KOPT-K1 (cell line): Measurements from ENCODE around the gene NEDD4L.

Experiments
- H3K27ac ChIP-seq: fragments of 200-600 bp; sonication (generic); 2 replicates; pipeline ENCODE4 v1.5.1; 2016; ENCODE audit warnings: antibody characterized with exemption, mild to moderate bottlenecking, low read depth, low read length; ENCODE audit not compliant: poor library complexity, severe bottlenecking
- H3K36me3 ChIP-seq: fragments of 200-600 bp; sonication (generic); 2 replicates; pipeline ENCODE4 v1.5.1; 2017; ENCODE audit warnings: antibody characterized with exemption, mild to moderate bottlenecking, low read length, moderate library complexity; ENCODE audit not compliant: insufficient read depth
- H3K9me3 ChIP-seq: fragments of 200-600 bp; sonication (generic); 2 replicates; pipeline ENCODE4 v1.5.1; 2017; ENCODE audit warnings: antibody characterized with exemption, low read length, mild to moderate bottlenecking; ENCODE audit not compliant: insufficient read depth, poor library complexity, severe bottlenecking

The NEDD4L gene

DNA sequence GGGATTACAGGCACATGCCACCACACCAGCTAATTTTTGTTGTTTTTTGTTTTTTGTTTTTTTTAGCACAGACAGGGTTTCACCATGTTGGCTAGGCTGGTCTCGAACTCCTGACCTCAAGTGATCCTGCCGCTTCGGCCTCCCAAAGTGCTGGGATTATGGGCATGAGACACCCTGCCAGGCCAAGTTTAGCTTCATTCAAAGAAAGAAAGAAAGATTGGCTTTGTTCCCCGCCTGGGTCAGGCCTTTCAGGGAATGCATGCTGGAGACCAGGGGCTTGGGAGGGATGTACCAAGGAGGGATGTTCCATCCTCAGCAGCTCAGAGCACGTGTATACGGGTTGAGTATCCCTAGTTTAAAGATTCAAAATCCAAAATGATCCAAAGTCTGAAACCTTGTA, 301.8 kb downstream of the NEDD4L start:
- Histone ChIP-seq H3K27ac (no peak overlapping the region), H3K36me3 (no peaks in the 10 kb centered on the region), H3K9me3 (no peaks in the 10 kb centered on the region)

DNA sequence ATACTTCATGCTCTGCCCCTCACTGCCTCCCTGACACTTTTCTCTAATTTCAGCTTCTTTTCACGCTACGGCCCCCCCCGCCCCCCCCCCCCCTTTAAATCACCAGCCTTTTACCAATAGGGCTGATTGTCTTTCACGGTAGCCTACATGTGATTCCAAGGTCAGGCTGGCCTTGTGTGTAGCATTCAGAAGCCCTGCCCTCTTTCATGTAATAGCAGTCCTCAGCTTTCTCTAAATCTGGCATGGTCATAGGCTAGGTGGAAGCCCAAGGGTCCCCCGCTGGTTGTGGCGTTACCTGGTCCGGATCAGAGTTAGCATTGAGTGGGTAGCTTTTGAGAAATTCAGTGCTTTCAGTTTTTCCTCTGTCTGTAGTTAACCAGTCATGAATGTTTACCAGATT, 303.1 kb downstream of the NEDD4L start:
- Histone ChIP-seq H3K27ac (no peak overlapping the region), H3K36me3 (no peaks in the 10 kb centered on the region), H3K9me3 (no peaks in the 10 kb centered on the region)

DNA sequence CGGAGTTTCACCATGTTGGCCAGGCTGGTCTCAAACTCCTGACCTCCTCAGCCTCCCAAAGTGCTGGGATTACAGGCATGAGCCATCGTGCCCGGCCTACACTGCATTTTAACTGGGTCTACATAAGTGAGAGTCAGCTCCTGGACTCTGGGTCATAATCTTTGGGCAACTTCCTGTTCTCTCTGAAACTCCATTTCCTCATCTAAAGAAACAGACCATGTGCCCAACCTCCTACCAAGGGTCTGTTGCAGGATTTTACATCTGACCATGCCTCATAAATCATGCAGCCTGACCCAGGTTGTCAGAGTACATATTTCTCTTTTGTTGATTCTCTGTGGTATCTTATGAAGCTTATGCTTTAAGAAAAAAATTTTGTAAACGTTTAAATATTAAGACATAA, 304.5 kb downstream of the NEDD4L start:
- no peaks in the 10 kb centered on the region for H3K9me3 ChIP-seq
- H3K27ac ChIP-seq = no peak overlapping the region
- no peaks in the 10 kb centered on the region for H3K36me3 ChIP-seq

DNA sequence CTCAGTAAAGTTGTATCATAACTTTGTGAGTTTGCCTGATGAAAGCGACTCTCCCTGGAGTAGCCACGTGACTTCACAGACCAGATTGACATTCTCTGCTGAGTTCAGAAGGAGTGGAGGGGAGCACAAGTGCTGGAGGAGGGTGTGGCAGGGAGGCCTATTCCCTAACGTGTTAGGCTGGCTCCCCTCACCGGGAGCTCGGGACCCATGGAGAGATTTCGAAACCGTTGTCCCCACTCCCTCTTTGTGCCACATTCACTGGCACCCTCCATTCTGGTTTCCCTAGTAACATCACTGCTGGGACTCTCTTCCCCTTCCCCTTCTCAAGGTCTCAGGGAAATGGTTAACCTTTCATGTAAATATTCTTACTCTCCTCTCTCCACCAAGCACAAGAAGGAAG, 304.9 kb downstream of the NEDD4L start:
- Histone ChIP-seq H3K36me3 (no peaks in the 10 kb centered on the region), H3K9me3 (no peaks in the 10 kb centered on the region), H3K27ac (no peak overlapping the region)

DNA sequence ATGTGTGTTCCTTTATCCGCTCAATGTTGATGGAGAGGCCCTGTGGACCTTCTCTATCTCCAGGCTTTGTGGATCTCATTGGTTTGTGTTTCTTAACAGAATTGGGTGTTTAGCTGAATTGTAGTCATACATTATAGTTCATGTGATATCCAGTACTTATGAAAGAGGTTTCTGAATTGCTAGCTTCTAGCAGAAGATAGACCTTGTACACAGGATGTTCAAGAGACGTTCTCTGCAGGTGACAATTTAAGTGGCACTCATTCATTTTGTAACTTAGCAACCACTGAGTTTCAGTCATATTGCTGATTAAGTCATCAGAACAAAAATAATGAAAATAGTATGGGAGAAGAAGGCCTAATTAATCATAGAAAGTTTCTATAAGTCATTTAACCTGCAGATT, 305.6 kb downstream of the NEDD4L start:
- Histone ChIP-seq H3K9me3 (no peaks in the 10 kb centered on the region), H3K36me3 (no peaks in the 10 kb centered on the region), H3K27ac (no peak overlapping the region)

DNA sequence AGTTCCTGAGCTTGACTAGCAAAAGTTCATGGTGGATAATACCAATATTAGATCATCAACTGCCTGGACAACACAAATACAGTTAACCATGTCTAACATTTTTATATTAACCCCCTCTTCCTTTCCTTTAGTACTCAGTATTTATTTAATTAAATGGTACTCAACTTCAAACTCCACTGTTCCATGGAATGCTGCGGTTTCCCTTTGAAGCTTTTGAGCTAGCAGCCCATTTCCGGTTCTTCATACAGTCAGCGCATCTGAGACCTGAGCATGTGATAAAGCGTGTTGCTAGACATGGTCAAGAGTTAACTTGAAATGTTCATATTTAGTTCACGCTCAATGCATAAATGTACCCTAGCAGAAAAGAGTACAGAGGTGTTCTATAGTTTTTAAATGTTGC, 306.5 kb downstream of the NEDD4L start:
- H3K27ac ChIP-seq = no peak overlapping the region
- no peaks in the 10 kb centered on the region for H3K36me3 ChIP-seq
- H3K9me3 ChIP-seq = no peaks in the 10 kb centered on the region

DNA sequence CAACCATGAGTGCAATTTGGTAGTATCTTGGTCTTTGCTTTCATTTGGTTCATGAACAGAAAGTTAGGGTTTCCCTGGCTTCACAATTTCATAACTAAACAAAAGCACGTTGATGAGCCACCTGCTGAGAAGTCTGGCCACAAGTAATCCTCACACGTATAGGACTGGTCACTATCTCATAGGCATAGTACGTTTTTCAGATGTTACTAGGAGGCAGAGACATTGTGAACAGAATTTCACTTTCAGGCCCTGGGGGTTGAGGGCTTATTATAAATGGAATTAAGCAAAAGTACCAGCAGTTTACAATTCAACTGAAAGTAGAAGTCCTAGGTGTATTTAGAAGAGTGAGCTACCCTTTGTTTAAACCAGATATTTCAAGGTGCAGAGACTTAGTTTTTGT, 307.8 kb downstream of the NEDD4L start:
- no peak overlapping the region for H3K27ac ChIP-seq
- no peaks in the 10 kb centered on the region for H3K9me3 ChIP-seq

DNA sequence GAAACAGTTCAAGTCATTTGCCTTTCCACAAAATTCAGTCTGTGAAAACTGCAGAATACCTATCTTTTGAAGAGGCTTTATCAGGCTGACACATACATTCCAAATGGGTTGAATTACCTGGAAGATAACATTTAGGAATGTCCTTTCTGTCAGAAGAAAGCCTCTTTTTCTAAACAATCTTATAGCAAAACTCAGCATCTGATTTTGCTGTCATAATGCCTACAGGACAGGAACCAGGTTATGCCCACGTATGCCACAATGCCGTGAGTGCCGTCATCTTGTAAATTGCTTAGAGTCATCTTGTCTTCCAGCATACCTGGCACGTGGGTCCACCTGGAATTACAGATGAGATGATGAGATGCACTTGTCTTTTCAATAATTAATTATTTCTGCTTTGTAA, 309.6 kb downstream of the NEDD4L start:
- H3K9me3 ChIP-seq = no peaks in the 10 kb centered on the region
- H3K36me3 ChIP-seq = no peaks in the 10 kb centered on the region

More for the DNA sequence above, 307.8 kb downstream of the NEDD4L start:
- H3K36me3 ChIP-seq = no peaks in the 10 kb centered on the region

DNA sequence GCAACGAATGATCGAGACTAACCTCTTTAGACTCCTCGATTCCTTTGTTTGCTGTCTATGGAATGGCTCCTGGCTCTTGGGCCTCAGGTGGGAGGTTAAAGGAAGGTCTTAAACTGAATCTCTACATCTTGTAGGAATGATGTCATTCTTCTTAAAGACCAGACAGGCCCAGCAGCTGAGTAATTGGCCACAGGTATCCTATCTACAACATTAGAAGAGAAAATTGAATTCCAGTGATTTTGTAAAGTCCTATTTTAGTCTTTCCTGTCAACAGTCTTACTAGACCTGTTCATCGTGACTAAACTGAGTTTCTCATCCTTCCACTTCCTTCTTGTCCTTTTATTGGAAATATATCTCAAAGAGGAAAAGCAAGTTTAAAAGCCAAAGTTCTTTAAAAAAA, 310.0 kb downstream of the NEDD4L start:
- Histone ChIP-seq H3K27ac (no peak overlapping the region), H3K36me3 (no peaks in the 10 kb centered on the region), H3K9me3 (no peaks in the 10 kb centered on the region)

More for the DNA sequence above, 309.6 kb downstream of the NEDD4L start:
- H3K27ac ChIP-seq = no peak overlapping the region

DNA sequence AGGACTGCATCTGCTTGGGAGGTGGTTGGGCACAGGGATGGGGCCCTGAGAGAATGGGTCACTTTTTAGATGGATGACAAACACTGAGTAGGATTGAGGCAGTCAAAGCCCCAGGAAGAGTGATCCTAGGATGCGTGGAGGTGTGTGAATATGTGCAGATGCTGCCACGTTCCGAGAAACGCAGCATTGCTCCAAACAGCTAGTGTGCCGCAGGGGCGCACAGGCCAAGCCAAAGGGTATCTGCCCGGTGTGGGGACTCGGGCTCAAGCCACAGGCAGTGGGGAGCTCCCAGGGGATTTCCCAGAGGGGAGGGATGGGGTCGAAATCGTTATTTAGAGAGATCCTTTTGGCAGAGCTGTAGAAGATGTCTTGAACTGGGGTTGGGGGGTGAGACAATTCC, 310.8 kb downstream of the NEDD4L start:
- no peaks in the 10 kb centered on the region for H3K9me3 ChIP-seq
- no peaks in the 10 kb centered on the region for H3K36me3 ChIP-seq
- no peak overlapping the region for H3K27ac ChIP-seq

DNA sequence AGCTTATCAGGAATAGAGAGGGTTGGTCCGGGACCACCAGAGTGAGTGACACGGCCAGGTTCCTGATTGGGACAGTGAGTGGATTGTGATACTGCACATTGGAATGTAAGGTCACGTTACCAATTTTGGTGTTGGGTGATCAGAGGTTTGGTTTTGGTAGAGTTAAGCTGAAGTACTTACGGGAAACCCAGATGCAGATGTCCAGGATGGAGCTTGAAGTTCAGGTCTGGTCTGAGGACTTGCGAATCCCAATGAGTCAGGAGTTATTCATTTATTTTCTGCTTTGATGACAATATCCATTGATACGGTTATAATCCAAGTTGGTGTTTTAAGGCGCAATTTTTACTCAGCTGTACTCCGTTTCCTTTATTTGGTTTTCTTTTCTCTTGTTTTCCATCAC, 311.2 kb downstream of the NEDD4L start:
- no peak overlapping the region for H3K27ac ChIP-seq
- H3K36me3 ChIP-seq = no peaks in the 10 kb centered on the region
- no peaks in the 10 kb centered on the region for H3K9me3 ChIP-seq

DNA sequence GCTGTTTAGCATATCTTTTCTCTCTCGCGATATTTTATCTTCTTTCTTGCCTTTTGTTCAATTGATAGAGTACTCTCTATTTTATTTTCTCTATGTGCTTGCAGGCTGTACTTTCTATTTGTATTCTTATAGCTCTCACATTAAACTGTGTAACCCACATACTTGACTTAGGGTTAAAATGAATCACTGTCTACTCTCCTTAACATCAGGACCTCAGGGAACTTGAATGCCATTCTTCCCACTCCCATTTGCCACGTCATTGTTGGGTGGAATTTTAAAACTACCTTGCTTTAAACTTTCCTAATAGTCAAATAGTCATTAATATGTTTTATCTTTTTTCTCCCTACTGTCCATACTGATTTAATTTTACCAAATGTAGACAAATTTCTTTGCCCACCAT, 315.2 kb downstream of the NEDD4L start:
- no peaks in the 10 kb centered on the region for H3K36me3 ChIP-seq
- H3K9me3 ChIP-seq = no peaks in the 10 kb centered on the region
- H3K27ac ChIP-seq = no peak overlapping the region

DNA sequence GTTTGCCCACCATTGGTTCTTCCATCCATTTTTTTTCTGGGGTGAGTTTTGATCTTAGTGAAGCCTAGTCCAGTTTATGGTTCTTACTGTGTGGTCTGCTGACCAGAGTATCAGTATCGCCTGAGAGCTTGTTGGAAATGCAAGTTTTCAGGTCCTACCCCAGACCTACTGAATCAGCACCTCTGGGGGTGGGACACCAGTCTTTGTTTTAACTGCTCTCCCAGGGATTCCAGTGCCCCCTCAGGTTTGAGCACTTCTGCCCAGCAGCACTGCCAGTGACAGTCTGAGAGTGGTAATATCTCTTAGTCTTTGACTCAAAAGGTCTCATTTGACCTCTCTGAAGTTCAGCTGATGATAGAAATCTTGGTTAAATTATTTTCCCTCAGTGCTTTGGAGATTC, 315.6 kb downstream of the NEDD4L start:
- Histone ChIP-seq H3K36me3 (no peaks in the 10 kb centered on the region), H3K9me3 (no peaks in the 10 kb centered on the region), H3K27ac (no peak overlapping the region)

DNA sequence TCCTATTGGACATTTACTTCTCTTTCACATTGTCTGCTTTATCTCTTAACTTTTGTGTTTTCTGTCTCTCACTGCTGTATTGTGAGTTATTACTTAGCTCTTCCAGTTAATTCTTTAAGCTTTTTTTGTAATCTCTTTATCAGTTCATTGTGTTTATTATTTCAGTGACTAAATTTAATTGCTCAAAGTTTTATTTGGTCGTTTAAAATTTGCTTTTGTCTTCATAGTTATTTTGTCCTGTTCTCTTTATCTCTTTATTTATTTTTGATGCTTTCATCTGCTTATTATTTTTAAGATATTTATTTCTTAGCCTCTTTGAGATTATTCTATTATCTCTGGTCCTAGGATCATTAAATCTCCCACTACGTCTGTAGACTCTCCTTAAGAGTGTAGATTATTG, 316.3 kb downstream of the NEDD4L start:
- Histone ChIP-seq H3K27ac (no peak overlapping the region), H3K9me3 (no peaks in the 10 kb centered on the region), H3K36me3 (no peaks in the 10 kb centered on the region)

DNA sequence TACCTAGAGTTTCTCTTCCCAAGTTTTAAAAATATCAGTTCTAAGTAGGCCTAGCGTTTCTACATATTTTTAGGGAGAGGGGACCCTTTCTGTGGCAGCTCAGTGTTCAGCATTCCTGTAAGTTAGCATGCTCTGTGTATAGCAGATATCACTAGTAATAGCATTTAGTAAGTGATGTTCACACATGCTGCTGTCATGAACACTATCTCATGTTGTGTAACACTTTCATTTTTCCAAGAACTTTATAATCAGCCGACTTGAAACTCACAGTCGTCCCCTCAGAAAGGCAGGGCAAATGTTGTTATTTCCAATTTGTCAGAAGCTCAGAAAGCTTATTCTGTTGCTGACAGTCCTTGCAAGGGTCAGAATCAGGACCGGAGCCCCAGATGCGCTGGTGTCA, 317.2 kb downstream of the NEDD4L start:
- Histone ChIP-seq H3K36me3 (no peaks in the 10 kb centered on the region), H3K27ac (no peak overlapping the region), H3K9me3 (no peaks in the 10 kb centered on the region)

DNA sequence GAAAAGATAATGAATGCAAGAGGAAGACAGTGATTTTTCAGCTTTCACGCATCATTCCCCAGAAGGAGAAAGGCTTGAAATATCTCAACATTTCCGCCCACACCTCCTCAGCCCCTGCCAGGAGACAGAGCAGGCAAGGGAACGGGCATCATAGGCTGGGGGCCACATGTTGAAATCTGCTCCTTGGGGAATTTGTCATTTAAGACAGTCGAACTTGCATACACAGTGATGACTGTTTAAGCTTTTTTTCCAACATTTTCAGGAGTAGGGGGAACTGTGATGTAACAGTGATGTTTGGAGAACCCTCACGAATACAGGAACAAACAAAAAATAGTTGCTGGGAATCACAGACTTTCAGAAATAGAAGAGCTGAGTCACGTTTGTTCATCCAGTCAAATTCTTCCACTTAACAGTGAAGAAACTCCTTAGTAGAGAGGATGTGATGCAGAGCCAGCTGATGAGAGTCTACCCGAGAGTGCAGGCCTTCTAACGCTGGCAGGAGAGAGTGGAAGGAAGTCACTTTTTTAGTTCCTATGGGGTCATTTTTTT, 318.1 kb downstream of the NEDD4L start:
- Histone ChIP-seq H3K27ac (no peak overlapping the region), H3K9me3 (no peaks in the 10 kb centered on the region), H3K36me3 (no peaks in the 10 kb centered on the region)

DNA sequence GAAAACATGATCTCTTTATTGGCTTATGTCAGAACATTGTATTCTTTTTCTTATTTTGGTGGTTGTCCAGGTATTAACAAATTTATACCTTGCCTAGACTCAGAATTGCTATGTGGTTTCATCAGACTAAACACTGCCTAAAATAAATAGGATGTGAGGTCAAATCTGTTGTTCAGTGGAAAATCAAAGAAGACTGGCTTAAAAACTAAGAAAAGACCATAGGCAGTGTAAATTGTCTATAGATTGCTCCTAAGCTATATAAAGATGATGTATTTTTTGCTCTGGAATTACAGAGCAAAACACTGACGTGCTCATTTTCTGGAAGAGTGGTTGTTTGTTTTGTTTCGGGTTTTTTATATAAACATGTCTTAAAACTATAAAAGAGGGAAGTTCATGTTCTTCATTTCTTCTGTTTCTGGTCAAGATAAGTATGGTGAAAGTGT, 318.8 kb downstream of the NEDD4L start:
- Histone ChIP-seq H3K36me3 (no peaks in the 10 kb centered on the region), H3K9me3 (no peaks in the 10 kb centered on the region), H3K27ac (no peak overlapping the region)
